Omental fat pad (tissue), 4 donors: ENCODE results near the gene RIMKLB. TPM values are rescaled to one million over a fixed set of nuclear protein-coding genes. Genes with fewer than 3 reads are reported as not detected.
"Not testable (repeated sequence)": the region's sequence is repeated elsewhere in the genome, so short reads cannot be mapped to it uniquely, and the experiment has no call there.

Experiments
- ATAC-seq: fragments of 150-250 bp; one replicate; pipeline ENCODE4 v1.9.1; 2016; ENCODE audit warnings: mild to moderate bottlenecking, moderate library complexity; ENCODE audit not compliant: low FRiP score
- DNase-seq: peaks from one replicate; pipeline ENCODE4 v3.0.0-alpha.2; 2019; ENCODE audit warnings: low spot score
- total RNA-seq, 4 donors: library from RNA; depleted of rRNA; stranded (reverse); fragments of >200 nt; gene quantifications; one replicate each; pipeline ENCODE4 v1.1.0, GENCODE V29; 2016
- TF ChIP-seq, protein P1 (sequence below), 3 donors: fragments of 450-650 bp; IDR thresholded peaks; one replicate each; pipeline ENCODE4 v1.5.1; 2016 to 2017; ENCODE audit warnings: antibody characterized with exemption in 3 of 3, mild to moderate bottlenecking in 3 of 3, moderate library complexity in 2 of 3

Gene RIMKLB
- total RNA-seq, 4 donors from 2014 or later, result 53.9 to 202 (median 62.6) TPM

GRCh38 chr12:8784290-8784888 is 86.6 kb downstream of the RIMKLB start:
- TF ChIP-seq, protein P1, sequence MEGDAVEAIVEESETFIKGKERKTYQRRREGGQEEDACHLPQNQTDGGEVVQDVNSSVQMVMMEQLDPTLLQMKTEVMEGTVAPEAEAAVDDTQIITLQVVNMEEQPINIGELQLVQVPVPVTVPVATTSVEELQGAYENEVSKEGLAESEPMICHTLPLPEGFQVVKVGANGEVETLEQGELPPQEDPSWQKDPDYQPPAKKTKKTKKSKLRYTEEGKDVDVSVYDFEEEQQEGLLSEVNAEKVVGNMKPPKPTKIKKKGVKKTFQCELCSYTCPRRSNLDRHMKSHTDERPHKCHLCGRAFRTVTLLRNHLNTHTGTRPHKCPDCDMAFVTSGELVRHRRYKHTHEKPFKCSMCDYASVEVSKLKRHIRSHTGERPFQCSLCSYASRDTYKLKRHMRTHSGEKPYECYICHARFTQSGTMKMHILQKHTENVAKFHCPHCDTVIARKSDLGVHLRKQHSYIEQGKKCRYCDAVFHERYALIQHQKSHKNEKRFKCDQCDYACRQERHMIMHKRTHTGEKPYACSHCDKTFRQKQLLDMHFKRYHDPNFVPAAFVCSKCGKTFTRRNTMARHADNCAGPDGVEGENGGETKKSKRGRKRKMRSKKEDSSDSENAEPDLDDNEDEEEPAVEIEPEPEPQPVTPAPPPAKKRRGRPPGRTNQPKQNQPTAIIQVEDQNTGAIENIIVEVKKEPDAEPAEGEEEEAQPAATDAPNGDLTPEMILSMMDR (IDR thresholded peaks at IDR 0.05), result no peak
- DNase-seq (no peak), ATAC-seq (no peak)

- TF ChIP-seq, protein P1 (IDR thresholded peaks at IDR 0.05), result no peak
- DNase-seq (no peak), ATAC-seq (no peak)
Measured at GRCh38 chr12:8785499-8785898, 87.7 kb downstream of the RIMKLB start.

DNA sequence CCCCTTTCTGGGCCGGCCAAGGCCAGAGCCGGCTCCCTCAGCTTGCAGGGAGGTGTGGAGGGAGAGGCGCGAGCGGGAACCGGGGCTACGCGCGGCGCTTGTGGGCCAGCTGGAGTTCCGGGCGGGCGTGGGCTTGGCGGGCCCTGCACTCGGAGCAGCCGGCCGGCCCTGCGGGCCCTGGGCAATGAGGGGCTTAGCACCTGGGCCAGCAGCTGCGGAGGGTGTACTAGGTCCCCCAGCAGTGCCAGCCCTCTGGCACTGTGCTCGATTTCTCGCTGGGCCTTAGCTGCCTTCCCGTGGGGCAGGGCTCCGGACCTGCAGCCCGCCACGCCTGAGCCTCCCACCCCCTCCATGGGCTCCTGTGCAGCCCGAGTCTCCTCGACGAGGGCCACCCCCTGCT is 89.4 kb downstream of the RIMKLB start:
- not testable (repeated sequence) for ATAC-seq, DNase-seq

GRCh38 chr12:8788706-8789105 is 90.9 kb downstream of the RIMKLB start:
- ATAC-seq, DNase-seq: not testable (repeated sequence)

DNA sequence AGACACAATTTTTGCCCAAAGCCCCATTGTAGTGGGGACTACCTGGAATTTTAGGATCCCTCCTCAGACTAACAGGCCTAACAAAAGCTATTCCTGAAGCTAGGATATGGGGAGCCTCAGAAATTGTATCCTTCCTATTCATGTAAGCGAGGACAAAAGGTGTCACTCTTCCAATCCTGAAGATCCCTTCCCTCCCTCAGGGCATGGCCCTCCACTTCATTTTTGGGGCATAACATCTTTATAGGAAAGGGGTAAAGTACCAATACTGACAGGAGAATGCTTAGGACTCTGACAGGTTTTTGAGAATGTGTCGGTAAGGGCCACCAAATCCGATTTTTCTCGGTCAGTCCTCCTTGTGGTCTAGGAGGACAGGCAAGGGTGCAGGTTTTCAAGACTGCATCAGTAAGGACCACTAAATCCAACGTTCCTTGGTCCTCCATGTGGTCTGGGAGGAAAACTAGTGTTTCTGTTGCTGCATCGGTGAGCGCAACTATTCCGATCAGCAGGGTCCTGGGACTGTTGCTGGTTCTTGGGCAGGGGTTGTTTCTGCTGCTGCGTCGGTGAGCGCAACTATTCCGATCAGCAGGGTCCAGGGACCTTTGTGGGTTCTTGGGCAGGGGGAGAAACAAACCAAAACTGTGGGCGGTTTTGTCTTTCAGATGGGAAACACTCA is 91.7 kb downstream of the RIMKLB start:
- DNase-seq, ATAC-seq: not testable (repeated sequence)

- DNase-seq, ATAC-seq: not testable (repeated sequence)
Measured at GRCh38 chr12:8793226-8793625, 95.4 kb downstream of the RIMKLB start.

DNA sequence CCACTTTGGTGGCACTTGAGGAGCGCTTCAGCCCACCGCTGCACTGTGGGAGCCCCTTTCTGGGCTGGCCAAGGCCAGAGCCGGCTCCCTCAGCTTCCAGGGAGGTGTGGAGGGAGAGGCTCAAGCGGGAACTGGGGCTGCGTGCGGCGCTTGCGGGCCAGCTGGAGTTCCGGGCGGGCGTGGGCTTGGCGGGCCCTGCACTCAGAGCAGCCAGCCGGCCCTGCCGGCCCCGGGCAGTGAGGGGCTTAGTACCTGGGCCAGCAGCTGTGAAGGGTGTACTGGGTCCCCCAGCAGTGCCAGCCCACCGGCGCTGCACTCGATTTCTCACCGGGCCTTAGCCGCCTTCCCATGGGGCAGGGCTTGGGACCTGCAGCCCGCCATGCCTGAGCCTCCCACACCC is 96.8 kb downstream of the RIMKLB start:
- DNase-seq, ATAC-seq: not testable (repeated sequence)

GRCh38 chr12:8796831-8797626 is 99.2 kb downstream of the RIMKLB start:
- ATAC-seq (no peak), DNase-seq (no peak)
- TF ChIP-seq, protein P1 (IDR thresholded peaks at IDR 0.05), result no peak

- DNase-seq, result not testable (repeated sequence)
Measured at GRCh38 chr12:8801213-8801612, 103.4 kb downstream of the RIMKLB start.

GRCh38 chr12:8804833-8805232 is 107.0 kb downstream of the RIMKLB start:
- DNase-seq, ATAC-seq: not testable (repeated sequence)

More at GRCh38 chr12:8801213-8801612, 103.4 kb downstream of the RIMKLB start:
- not testable (repeated sequence) for ATAC-seq

DNA sequence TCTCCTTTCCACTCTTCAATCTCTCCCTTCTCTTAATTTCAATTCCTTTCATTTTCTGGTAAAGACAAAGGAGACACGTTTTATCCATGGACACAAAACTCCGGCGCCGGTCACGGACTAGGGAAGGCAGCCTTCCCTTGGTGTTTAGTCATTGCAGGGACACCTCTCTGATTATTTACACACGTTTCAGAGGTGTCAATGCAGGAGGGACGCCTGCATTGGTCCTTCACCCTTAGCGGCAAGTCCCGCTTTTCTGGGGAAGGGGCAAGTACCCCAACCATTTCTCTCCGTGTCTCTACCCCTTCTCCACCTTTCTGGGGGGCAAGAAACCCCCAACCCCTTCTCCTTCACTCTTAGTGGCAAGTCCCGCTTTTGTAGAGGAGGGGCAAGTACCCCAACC is 107.7 kb downstream of the RIMKLB start:
- ATAC-seq, DNase-seq: not testable (repeated sequence)

GRCh38 chr12:8807084-8807483 is 109.3 kb downstream of the RIMKLB start:
- DNase-seq, ATAC-seq: not testable (repeated sequence)

GRCh38 chr12:8810112-8810511 is 112.3 kb downstream of the RIMKLB start:
- not testable (repeated sequence) for ATAC-seq, DNase-seq
